ENCODE data around the gene CHCHD10. TPM values are rescaled to one million over a fixed set of nuclear protein-coding genes. Genes with fewer than 3 reads are reported as not detected.

CHCHD10 gene
- total and polyA plus RNA-seq, 12 donors: 4.6 to 528 (median 142) TPM

DNA sequence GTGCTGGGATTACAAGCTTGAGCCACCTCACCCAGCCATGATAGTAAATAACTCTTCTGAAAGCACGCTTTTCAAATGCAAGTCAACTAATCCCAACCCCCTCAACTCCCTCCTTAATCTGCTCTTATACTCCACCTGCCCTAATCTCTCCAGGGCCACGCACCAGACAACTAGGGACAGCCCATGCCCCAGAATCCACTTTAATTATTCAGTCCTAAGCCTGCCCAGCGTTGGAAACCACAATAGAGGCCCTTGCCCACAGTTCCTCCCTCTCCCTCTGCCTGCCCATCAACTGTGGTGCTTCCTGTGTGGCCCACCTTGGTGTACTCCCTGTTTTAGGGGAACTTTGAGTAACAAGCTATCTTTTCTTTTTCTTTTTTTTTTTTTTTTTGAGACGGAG lies 10.9 kb downstream of the CHCHD10 start:
- Histone ChIP-seq H3K27ac (no peak overlapping the region), H3K9me3 (replicated peaks in 1 of 3) (no peaks in the 10 kb centered on the region), H3K4me1 (replicated peaks in 1 of 2) (peaks cover 0 to 2% of the 10 kb centered on the region in 2 donors), H3K4me3 (no peak overlapping the region), H3K36me3 (replicated peaks in 1 of 2) (no peaks in the 10 kb centered on the region), H3K27me3 (no peaks in the 10 kb centered on the region)
- no peak for DNase-seq
- 49 to 82% (median 65%) methylated on average over 4 of the region's 4 CpGs for WGBS, 4 donors
- TF ChIP-seq POLR2A (IDR thresholded peaks at IDR 0.05): no peak
- TF ChIP-seq, protein P1, sequence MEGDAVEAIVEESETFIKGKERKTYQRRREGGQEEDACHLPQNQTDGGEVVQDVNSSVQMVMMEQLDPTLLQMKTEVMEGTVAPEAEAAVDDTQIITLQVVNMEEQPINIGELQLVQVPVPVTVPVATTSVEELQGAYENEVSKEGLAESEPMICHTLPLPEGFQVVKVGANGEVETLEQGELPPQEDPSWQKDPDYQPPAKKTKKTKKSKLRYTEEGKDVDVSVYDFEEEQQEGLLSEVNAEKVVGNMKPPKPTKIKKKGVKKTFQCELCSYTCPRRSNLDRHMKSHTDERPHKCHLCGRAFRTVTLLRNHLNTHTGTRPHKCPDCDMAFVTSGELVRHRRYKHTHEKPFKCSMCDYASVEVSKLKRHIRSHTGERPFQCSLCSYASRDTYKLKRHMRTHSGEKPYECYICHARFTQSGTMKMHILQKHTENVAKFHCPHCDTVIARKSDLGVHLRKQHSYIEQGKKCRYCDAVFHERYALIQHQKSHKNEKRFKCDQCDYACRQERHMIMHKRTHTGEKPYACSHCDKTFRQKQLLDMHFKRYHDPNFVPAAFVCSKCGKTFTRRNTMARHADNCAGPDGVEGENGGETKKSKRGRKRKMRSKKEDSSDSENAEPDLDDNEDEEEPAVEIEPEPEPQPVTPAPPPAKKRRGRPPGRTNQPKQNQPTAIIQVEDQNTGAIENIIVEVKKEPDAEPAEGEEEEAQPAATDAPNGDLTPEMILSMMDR (IDR thresholded peaks at IDR 0.05): no peak
- intact Hi-C loops (cut with DNase I): no loop called here

DNA sequence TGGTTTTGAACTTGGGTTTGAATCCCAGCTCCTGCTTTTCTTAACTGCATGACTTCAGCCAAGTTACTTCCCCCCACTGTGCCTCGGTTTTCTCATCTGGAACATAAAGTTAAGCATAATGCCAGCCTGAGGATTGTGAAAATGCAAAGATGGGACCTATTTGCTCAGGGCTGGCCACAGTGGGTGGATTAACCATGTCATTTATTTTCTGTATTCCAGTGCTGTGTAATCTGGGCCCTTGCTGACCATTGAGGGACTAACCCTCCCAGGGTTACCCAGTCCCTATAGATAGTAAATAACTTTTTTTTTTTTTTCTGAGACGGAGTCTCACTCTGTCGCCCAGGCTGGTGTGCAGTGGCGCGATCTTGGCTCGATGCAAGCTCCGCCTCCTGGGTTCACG lies 12.1 kb downstream of the CHCHD10 start:
- H3K4me1 ChIP-seq (replicated peaks in 1 of 2): peaks cover 0 to 7% of the 10 kb centered on the region in 2 donors
- WGBS, 4 donors: 81 to 91% (median 89%) methylated on average over 6 to 8 of the region's 8 CpGs
- H3K36me3 ChIP-seq (replicated peaks in 1 of 2): no peaks in the 10 kb centered on the region
- DNase-seq: no peak
- no peaks in the 10 kb centered on the region for H3K9me3 ChIP-seq (replicated peaks in 1 of 3)
- intact Hi-C loops (cut with DNase I): no loop called here
- TF ChIP-seq POLR2A (IDR thresholded peaks at IDR 0.05): no peak
- TF ChIP-seq, protein P1 (IDR thresholded peaks at IDR 0.05): no peak
- H3K27ac ChIP-seq: no peak overlapping the region
- H3K4me3 ChIP-seq: no peak overlapping the region
- H3K27me3 ChIP-seq: no peaks in the 10 kb centered on the region

DNA sequence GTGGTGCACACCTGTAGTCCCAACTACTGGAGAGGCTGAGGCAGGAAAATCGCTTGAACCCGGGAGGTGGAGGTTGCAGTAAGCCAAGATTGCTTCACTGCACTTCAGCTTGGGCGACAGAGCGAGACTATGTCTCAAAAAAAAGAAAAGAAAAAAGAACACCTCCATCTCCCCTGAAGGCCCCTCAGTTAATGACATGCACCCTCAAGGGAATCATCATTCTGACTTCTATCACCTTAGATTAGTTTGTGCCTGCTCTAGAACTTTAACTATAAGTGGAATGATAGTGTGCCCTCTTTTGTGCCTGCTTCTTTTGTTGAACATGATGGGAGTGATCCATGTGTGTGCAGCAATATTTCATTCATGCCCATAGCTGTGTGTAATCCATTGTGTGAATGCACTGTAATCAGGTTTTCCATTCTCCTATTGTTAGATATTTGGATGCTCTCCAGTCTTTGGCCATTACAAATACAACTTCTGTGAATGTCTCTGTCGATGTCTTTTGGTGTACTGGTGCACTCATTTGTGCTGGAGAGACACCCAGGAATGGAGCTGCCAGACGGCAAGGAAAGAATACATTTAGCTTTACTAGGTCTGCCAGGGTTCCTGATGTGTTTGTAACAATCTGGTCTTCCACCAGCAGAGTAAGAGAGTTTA lies 12.7 kb downstream of the CHCHD10 start:
- Histone ChIP-seq H3K27ac (no peak overlapping the region), H3K9me3 (replicated peaks in 1 of 3) (no peaks in the 10 kb centered on the region), H3K36me3 (replicated peaks in 1 of 2) (no peaks in the 10 kb centered on the region), H3K4me3 (no peak overlapping the region), H3K4me1 (replicated peaks in 1 of 2) (peaks cover 4 to 7% of the 10 kb centered on the region in 2 donors), H3K27me3 (no peaks in the 10 kb centered on the region)
- TF ChIP-seq, protein P1 (IDR thresholded peaks at IDR 0.05): no peak
- TF ChIP-seq POLR2A (IDR thresholded peaks at IDR 0.05): no peak
- DNase-seq: no peak
- WGBS, 4 donors: 71 to 80% (median 77%) methylated on average over 6 of the region's 6 CpGs
- intact Hi-C loops (cut with DNase I): no loop called here

DNA sequence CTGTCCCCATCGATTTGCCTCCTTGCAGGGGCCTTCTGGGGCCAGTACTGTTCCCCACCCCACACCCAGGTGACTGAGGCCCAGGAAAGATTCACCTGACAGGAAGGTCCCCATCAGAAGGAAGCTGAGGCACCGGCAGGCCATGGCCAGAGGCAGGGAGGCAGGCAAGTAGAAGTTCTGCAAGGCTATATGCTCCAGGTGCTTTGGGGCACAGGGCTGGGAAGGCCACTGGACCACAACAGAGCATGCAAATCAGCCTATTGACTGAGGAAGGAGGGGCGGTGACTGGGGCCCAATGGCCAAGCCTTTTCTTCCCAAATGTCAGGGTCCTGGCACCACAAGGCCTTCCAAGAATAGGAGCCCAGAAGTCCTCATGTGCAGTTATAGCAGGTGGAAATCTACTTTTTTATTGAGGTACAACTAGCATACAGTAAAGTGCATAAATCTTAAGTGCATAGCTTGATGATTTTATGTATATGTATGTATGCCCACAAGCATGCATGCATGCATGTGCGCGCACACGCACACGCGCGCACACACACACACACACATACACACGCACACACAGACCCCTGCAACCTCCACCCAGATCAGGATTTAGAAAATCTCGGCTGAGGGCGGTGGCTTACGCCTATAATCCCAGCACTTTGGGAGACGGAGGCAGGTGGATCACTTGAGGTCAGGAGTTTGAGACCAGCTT lies 13.4 kb downstream of the CHCHD10 start, which contains the start of gene VPREB3:
Gene VPREB3 (minus strand): TSS at position 206 of the 700 bp plus-strand sequence. CDS start 62 bp downstream, at position 144.
- 78 to 89% (median 84%) methylated on average over 13 to 14 of the region's 14 CpGs for WGBS, 4 donors
- Histone ChIP-seq H3K27me3 (no peaks in the 10 kb centered on the region), H3K9me3 (replicated peaks in 1 of 3) (no peaks in the 10 kb centered on the region), H3K4me3 (no peak within 1 kb of the TSS), H3K27ac (peak within 1 kb of the TSS in 1 of 5 donors; percentile 29), H3K4me1 (replicated peaks in 1 of 2) (peaks cover 7 to 8% of the 10 kb centered on the region in 2 donors), H3K36me3 (replicated peaks in 1 of 2) (no peaks in the 10 kb centered on the region)
- no peak for TF ChIP-seq POLR2A (IDR thresholded peaks at IDR 0.05)
- TF ChIP-seq, protein P1 (IDR thresholded peaks at IDR 0.05): no peak
- no peak for DNase-seq
- intact Hi-C loops (cut with DNase I): no loop called here

All from adrenal gland (tissue), 12 donors.